MM.1S (cell line): ENCODE data around the gene CCR9.

Source experiments
- DNase-seq: peaks from one replicate; pipeline ENCODE4 v3.0.0-alpha.2; 2015
- H2AFZ ChIP-seq: fragments of 300-600 bp; sonication (generic); 2 replicates; pipeline ENCODE4 v1.6.0; 2016; ENCODE audit warnings: antibody characterized with exemption, low read length
- H3F3A ChIP-seq: fragments of 300-600 bp; sonication (generic); 2 replicates; pipeline ENCODE4 v1.6.1; 2016; ENCODE audit warnings: mild to moderate bottlenecking, antibody characterized with exemption, low read length, moderate library complexity, mixed read lengths; ENCODE audit not compliant: insufficient read depth
- H3K27ac ChIP-seq: fragments of 300-600 bp; sonication (generic); 2 replicates; pipeline ENCODE4 v1.5.1; 2016; ENCODE audit warnings: mild to moderate bottlenecking, low read length
- H3K27me3 ChIP-seq: fragments of 300-600 bp; sonication (generic); replicated peaks from 2 replicates; pipeline ENCODE4 v1.6.0; 2016; ENCODE audit warnings: low read length; ENCODE audit not compliant: insufficient read depth
- H3K36me3 ChIP-seq: fragments of 300-600 bp; sonication (generic); replicated peaks from 2 replicates; pipeline ENCODE4 v1.6.1; 2016; ENCODE audit warnings: mild to moderate bottlenecking, low read length, mixed read lengths; ENCODE audit not compliant: insufficient read depth
- H3K4me1 ChIP-seq: fragments of 300-600 bp; sonication (generic); 2 replicates; pipeline ENCODE4 v1.6.1; 2016; ENCODE audit warnings: low read length, mixed read lengths
- H3K4me2 ChIP-seq: fragments of 300-600 bp; sonication (generic); 2 replicates; pipeline ENCODE4 v1.6.0; 2016; ENCODE audit warnings: low read depth, low read length
- H3K4me3 ChIP-seq: fragments of 300-600 bp; sonication (generic); 2 replicates; pipeline ENCODE4 v1.5.1; 2016; ENCODE audit warnings: low read length, mixed read lengths
- H3K79me2 ChIP-seq: fragments of 300-600 bp; sonication (generic); 2 replicates; pipeline ENCODE4 v1.6.1; 2016; ENCODE audit warnings: mixed run types, low read length, mixed read lengths
- H3K9ac ChIP-seq: fragments of 300-600 bp; sonication (generic); 2 replicates; pipeline ENCODE4 v1.6.1; 2016; ENCODE audit warnings: low read length, mixed read lengths
- H3K9me2 ChIP-seq: fragments of 300-600 bp; sonication (generic); replicated peaks from 2 replicates; pipeline ENCODE4 v1.6.1; 2016; ENCODE audit warnings: mild to moderate bottlenecking, low read length, mixed read lengths; ENCODE audit not compliant: insufficient read depth
- H3K9me3 ChIP-seq: fragments of 300-600 bp; sonication (generic); replicated peaks from 2 replicates; pipeline ENCODE4 v1.6.1; 2016; ENCODE audit warnings: mild to moderate bottlenecking, low read length, mixed read lengths; ENCODE audit not compliant: insufficient read depth
- H4K20me1 ChIP-seq: fragments of 300-600 bp; sonication (generic); 2 replicates; pipeline ENCODE4 v1.6.1; 2016; ENCODE audit warnings: mild to moderate bottlenecking, low read length, moderate library complexity, mixed read lengths; ENCODE audit not compliant: insufficient read depth
- EZH2 ChIP-seq: fragments of 300-600 bp; sonication (generic); optimal IDR thresholded peaks from 2 replicates; pipeline ENCODE3; 2017; ENCODE audit warnings: low read depth, mild to moderate bottlenecking, antibody characterized with exemption, low read length, mixed read lengths
- EZH2phosphoT487 ChIP-seq: fragments of 300-600 bp; sonication (generic); IDR thresholded peaks from 2 replicates; pipeline ENCODE4 v1.6.1; 2018; ENCODE audit warnings: antibody characterized with exemption, low read length
- TF ChIP-seq, protein P1 (sequence below): fragments of 300-600 bp; sonication (generic); IDR thresholded peaks from 2 replicates; pipeline ENCODE4 v1.5.1; 2016; ENCODE audit warnings: antibody characterized with exemption, low read length, mixed read lengths

The CCR9 gene

DNA sequence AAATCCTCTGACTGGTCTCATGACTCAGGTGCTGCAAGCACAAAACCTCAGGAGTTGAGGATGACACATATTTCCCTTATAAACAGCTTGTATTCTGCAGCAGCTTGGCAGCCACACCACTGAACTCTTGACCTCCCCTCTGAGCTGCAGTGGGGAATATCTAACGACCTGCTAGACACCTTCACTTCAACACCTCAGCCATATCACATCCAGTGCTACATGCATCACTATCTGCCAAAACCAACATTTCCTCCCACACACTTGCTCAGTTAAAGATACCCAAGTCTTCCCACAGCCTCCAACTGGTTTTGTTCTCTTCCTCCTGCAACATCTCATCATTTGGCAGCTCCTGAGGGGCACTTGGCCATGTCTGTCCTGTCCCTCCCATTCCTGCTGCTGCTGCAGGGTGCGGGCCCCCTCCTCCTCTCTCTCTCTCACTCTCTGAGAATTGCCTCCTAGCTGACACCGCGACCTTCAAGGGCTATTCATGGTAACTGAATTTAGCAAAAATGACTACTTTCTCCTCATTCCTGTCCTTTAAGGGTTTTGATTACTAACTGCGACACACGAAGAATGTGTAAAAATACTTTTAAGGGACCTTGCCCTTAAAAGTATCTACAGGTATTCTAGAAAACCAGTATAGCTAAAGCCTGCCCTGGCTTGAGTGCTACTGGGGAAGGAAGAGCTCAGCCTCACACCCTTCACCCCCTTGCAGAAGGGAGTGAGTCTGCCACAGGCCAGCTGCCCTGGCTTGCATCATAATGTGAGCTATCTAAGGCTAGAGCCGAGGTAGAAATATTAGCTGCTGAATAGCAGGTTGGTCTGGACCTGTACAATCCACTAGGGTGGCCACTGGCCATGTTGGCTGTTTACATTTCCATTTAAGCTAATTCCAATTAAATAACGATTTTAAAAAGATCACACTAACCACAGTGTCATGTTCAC, 5.0 kb upstream of the CCR9 start:
- Histone ChIP-seq H4K20me1 (no peaks in the 10 kb centered on the region), H3K4me2 (no peak overlapping the region), H3K9me3 (no peaks in the 10 kb centered on the region), H3K4me3 (no peak overlapping the region), H3K79me2 (no peaks in the 10 kb centered on the region), H3K27ac (no peak overlapping the region), H3K4me1 (peaks cover 30% of the 10 kb centered on the region), H3K27me3 (no peaks in the 10 kb centered on the region), H3K9me2 (no peaks in the 10 kb centered on the region), H3K36me3 (no peaks in the 10 kb centered on the region), H3F3A (no peaks in the 10 kb centered on the region), H3K9ac (no peak overlapping the region), H2AFZ (no peak overlapping the region)
- peak; percentile 54 for DNase-seq
- TF ChIP-seq, protein P1, sequence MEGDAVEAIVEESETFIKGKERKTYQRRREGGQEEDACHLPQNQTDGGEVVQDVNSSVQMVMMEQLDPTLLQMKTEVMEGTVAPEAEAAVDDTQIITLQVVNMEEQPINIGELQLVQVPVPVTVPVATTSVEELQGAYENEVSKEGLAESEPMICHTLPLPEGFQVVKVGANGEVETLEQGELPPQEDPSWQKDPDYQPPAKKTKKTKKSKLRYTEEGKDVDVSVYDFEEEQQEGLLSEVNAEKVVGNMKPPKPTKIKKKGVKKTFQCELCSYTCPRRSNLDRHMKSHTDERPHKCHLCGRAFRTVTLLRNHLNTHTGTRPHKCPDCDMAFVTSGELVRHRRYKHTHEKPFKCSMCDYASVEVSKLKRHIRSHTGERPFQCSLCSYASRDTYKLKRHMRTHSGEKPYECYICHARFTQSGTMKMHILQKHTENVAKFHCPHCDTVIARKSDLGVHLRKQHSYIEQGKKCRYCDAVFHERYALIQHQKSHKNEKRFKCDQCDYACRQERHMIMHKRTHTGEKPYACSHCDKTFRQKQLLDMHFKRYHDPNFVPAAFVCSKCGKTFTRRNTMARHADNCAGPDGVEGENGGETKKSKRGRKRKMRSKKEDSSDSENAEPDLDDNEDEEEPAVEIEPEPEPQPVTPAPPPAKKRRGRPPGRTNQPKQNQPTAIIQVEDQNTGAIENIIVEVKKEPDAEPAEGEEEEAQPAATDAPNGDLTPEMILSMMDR, result no peak
- TF ChIP-seq EZH2, result no peak
- TF ChIP-seq EZH2phosphoT487, result no peak

DNA sequence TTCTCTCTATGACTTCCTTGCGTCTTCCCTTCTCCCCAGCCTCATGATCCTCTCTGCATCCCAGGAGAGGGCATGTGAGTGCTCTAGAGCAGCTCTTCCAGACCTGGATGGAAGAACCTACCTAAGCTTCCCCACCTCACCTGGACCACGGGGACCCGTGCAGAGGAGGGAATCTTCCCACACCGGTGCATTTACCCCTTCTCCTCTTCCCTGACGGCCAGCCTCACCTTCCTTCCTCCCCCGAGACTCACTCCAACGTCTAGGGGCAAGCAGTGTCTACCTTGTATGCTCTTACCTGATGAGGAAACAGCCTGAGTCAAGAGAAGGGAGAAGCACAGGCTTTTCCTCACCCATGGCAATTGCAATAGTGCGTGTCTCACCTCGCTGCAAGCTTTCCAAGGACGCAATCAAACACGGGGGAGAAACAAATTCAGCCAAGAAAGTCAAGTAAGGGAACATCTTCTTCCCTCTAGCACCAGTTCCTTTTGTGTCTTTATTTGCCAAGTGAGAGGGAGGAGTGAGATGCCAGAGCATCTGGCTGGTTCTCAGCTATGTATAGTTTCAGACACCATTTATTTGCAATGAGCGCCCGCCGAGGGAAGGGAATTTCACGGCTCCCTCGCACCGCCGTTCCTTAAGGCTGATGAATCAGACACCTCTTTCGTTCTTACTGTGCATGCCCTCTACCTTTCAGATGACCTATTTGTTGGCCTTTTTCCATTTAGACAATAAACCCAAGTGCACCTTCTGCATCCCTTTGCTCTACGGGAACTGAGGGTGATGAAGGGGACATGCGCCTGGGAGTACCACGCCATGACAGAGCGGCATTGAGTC, 1.8 kb upstream of the CCR9 start:
- Histone ChIP-seq H2AFZ (no peak overlapping the region), H4K20me1 (no peaks in the 10 kb centered on the region), H3K9me3 (no peaks in the 10 kb centered on the region), H3F3A (peaks cover 3% of the 10 kb centered on the region; the same call in 1 of the 2 replicates), H3K4me2 (no peak overlapping the region), H3K36me3 (no peaks in the 10 kb centered on the region), H3K4me1 (peaks cover 17% of the 10 kb centered on the region; the same call in 1 of the 2 replicates), H3K9ac (no peak overlapping the region), H3K4me3 (no peak overlapping the region), H3K9me2 (no peaks in the 10 kb centered on the region), H3K79me2 (no peaks in the 10 kb centered on the region), H3K27me3 (no peaks in the 10 kb centered on the region), H3K27ac (no peak overlapping the region)
- no peak for TF ChIP-seq EZH2
- TF ChIP-seq, protein P1, result no peak
- no peak for TF ChIP-seq EZH2phosphoT487
- DNase-seq, result no peak

DNA sequence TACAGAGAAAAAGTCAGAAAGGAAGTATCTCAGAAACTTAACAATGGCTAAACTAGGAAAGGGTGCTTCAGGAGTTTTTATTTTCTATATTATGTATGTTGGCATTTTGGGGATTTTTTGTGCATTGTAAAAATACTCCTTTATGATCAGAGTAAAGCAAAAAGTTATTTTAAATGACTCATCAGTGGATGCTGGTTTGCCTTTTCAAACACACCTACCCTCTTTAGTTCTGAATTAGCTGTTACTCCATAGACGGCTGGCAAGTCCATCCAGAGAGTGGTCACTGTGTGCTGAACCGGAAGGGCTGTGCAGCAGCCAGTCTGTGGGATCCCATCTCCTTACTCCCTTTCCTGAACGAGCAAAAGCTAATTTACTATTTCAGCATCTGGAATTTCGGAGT, 942 bp downstream of the CCR9 start:
- Histone ChIP-seq H3K36me3 (no peaks in the 10 kb centered on the region), H3K9me2 (no peaks in the 10 kb centered on the region), H3K27ac (no peak overlapping the region), H3F3A (peaks cover 3% of the 10 kb centered on the region; the same call in 1 of the 2 replicates), H3K4me3 (no peak overlapping the region), H3K4me1 (peaks cover 10% of the 10 kb centered on the region; the same call in 1 of the 2 replicates), H3K27me3 (no peaks in the 10 kb centered on the region), H3K79me2 (no peaks in the 10 kb centered on the region), H3K4me2 (no peak overlapping the region), H4K20me1 (no peaks in the 10 kb centered on the region), H3K9me3 (no peaks in the 10 kb centered on the region), H2AFZ (no peak overlapping the region), H3K9ac (no peak overlapping the region)
- TF ChIP-seq EZH2phosphoT487 (no peak), EZH2 (no peak)
- TF ChIP-seq, protein P1, result no peak
- DNase-seq, result no peak
